GM23248 (cell line): ENCODE results near the gene PAIP2B.

Experiments
- EZH2 ChIP-seq: fragments of 200-600 bp; sonication (generic); IDR thresholded peaks from 2 replicates; pipeline ENCODE4 v1.6.1; 2018; ENCODE audit warnings: antibody characterized with exemption, mild to moderate bottlenecking; ENCODE audit not compliant: insufficient read depth, poor library complexity, severe bottlenecking
- EZH2phosphoT487 ChIP-seq: fragments of 200-600 bp; sonication (generic); IDR thresholded peaks from 2 replicates; pipeline ENCODE4 v1.6.1; 2018; ENCODE audit warnings: antibody characterized with exemption, moderate library complexity, mild to moderate bottlenecking, low read depth; ENCODE audit not compliant: insufficient read depth

DNA sequence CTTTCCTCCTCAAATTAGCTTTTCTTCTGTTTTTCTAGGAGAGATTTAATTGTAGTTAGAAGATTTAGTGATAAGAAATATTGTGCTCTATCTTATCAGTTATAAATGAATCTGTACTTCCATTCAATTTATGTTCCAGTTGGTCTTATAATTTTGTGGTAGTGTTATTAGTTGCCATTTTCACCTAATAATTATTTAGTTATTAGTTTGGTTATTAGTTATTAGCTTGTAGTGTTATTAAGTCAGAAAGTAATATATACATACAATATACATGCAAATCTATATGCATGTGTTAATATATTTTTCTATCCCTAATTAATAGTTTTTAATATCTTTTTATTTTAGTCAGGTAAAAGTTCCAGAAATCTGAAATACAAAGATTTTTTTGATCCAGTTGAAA, 93.3 kb downstream of the PAIP2B start:
- no peak for TF ChIP-seq EZH2
- no peak for TF ChIP-seq EZH2phosphoT487
